ENCODE data around the gene WDR1.

Gene WDR1

GRCh38 chr4:10119278-10119677, 2.7 kb upstream of the WDR1 start:
- Histone ChIP-seq H3K4me2 (ENCODE audit: low read length) (no peak overlapping the region), H3K4me3 (ENCODE audit: low read length) (no peak overlapping the region), H3K9me3 (ENCODE audit: control insufficient read depth, insufficient read depth, low read length) (no peaks in the 10 kb centered on the region), H3F3A (ENCODE audit: control insufficient read depth, insufficient read depth) (no peaks in the 10 kb centered on the region; the same call in 1 of the 2 replicates), H3K36me3 (ENCODE audit: control insufficient read depth, low read length) (peaks cover 19% of the 10 kb centered on the region), H4K20me1 (ENCODE audit: control insufficient read depth, insufficient read depth, low read depth, low read length) (peaks cover 12% of the 10 kb centered on the region), H3K27ac (ENCODE audit: low read depth, low read length) (no peak overlapping the region), H3K79me2 (ENCODE audit: control insufficient read depth, low read length) (peaks cover 25% of the 10 kb centered on the region), H3K27me3 (ENCODE audit: control insufficient read depth, low read length) (0 out of 2 replicates have a peak, but pooled peaks cover 3% of the 10 kb centered on the region), H3K9me2 (replicated peaks; ENCODE audit: control insufficient read depth, low read length) (no peaks in the 10 kb centered on the region), H3K4me1 (ENCODE audit: control insufficient read depth, low read length) (peaks cover 31% of the 10 kb centered on the region)
- TF ChIP-seq CTCF (IDR thresholded peaks at IDR 0.05; ENCODE audit: low read depth, low read length, poor library complexity, severe bottlenecking): no peak

DNA sequence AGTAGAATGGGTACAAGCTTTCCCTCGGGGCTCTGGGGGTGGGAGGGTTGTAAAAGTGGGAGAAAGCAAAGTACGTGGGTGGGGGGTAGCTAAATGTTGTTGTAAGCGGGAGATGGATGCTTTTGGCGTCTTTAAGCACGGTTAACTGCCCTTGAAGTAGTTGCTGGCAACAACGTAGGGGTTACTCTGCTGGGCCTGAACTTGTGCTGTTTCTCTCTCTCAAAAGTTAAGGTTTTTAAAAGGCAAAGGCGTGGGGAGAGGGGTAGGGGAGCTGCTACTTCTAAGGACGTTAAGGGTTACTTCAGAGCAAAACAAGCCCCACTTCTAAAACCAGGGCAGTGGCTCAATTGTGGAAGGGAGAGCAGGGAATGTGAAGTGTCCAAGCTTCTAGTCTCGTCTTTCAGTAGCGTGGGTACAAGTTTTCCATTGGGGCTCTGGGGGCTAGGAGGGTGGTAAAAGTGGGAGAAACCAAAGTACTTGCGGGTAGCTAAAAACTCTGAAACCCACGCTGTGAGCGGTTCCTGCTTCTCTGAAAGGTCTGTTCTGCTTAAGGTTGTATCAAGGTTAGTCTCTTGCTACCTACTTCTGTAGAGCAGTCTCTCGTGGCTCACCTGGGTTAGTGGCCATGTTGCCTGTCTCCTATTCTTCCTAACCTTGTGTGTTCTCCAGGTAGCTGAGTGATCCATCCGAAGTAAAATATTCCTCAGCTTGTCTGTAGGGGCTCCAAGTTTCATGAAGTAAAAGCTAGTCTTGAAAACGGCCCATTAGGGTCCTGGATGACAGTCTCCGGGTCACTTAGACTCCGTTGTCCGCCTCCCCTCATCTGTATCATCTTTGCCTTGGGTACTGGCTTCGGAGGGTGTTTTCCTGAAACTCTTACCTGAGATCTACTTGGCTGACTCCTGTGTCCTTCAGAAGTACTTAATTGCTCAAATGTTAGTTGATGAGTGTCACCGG, 1.7 kb upstream of the WDR1 start:
- Histone ChIP-seq H3K27ac (ENCODE audit: low read depth, low read length) (peak overlapping the region; percentile 76; the same call in 1 of the 2 replicates), H3F3A (ENCODE audit: control insufficient read depth, insufficient read depth) (no peaks in the 10 kb centered on the region; the same call in 1 of the 2 replicates), H3K4me2 (ENCODE audit: low read length) (peak overlapping the region; percentile 99)

GRCh38 chr4:10117359-10118047, 904 bp upstream of the WDR1 start:
- Histone ChIP-seq H3K27me3 (ENCODE audit: control insufficient read depth, low read length) (0 out of 2 replicates have a peak, but pooled peaks cover 3% of the 10 kb centered on the region), H3K4me2 (ENCODE audit: low read length) (peak overlapping the region; percentile 99), H3K27ac (ENCODE audit: low read depth, low read length) (peak overlapping the region; percentile 76), H3K4me1 (ENCODE audit: control insufficient read depth, low read length) (peaks cover 31% of the 10 kb centered on the region), H3K9me2 (replicated peaks; ENCODE audit: control insufficient read depth, low read length) (no peaks in the 10 kb centered on the region), H3K79me2 (ENCODE audit: control insufficient read depth, low read length) (peaks cover 42% of the 10 kb centered on the region), H3K9me3 (ENCODE audit: control insufficient read depth, insufficient read depth, low read length) (no peaks in the 10 kb centered on the region), H3K36me3 (ENCODE audit: control insufficient read depth, low read length) (peaks cover 37% of the 10 kb centered on the region), H3F3A (ENCODE audit: control insufficient read depth, insufficient read depth) (no peaks in the 10 kb centered on the region; the same call in 1 of the 2 replicates), H4K20me1 (ENCODE audit: control insufficient read depth, insufficient read depth, low read depth, low read length) (peaks cover 15% of the 10 kb centered on the region), H3K4me3 (ENCODE audit: low read length) (peak overlapping the region; percentile 97)
- TF ChIP-seq EZH2phosphoT487 (IDR thresholded peaks at IDR 0.05; ENCODE audit: borderline replicate concordance, low read length): no peak
- TF ChIP-seq CTCF (IDR thresholded peaks at IDR 0.05; ENCODE audit: low read depth, low read length, poor library complexity, severe bottlenecking): no peak

More for the DNA sequence above, 1.7 kb upstream of the WDR1 start:
- peaks cover 31% of the 10 kb centered on the region for H3K4me1 ChIP-seq (ENCODE audit: control insufficient read depth, low read length)
- H3K9me2 ChIP-seq (replicated peaks; ENCODE audit: control insufficient read depth, low read length): no peaks in the 10 kb centered on the region
- H3K36me3 ChIP-seq (ENCODE audit: control insufficient read depth, low read length): peaks cover 29% of the 10 kb centered on the region
- H3K9me3 ChIP-seq (ENCODE audit: control insufficient read depth, insufficient read depth, low read length): no peaks in the 10 kb centered on the region
- peaks cover 12% of the 10 kb centered on the region for H4K20me1 ChIP-seq (ENCODE audit: control insufficient read depth, insufficient read depth, low read depth, low read length)
- H3K27me3 ChIP-seq (ENCODE audit: control insufficient read depth, low read length): 0 out of 2 replicates have a peak, but pooled peaks cover 3% of the 10 kb centered on the region
- H3K4me3 ChIP-seq (ENCODE audit: low read length): peak overlapping the region; percentile 97
- peaks cover 34% of the 10 kb centered on the region for H3K79me2 ChIP-seq (ENCODE audit: control insufficient read depth, low read length)
- TF ChIP-seq EZH2phosphoT487 (IDR thresholded peaks at IDR 0.05; ENCODE audit: borderline replicate concordance, low read length): no peak
- TF ChIP-seq CTCF (IDR thresholded peaks at IDR 0.05; ENCODE audit: low read depth, low read length, poor library complexity, severe bottlenecking): no peak

Measured in DOHH2 (cell line).